ENCODE measurements around the gene SH3PXD2A.
A peak's percentile ranks its signal among the peaks of the same experiment; 100 is the strongest.

- TF ChIP-seq POLR2A (IDR thresholded peaks at IDR 0.05), result no peak
- TF ChIP-seq CTCF (IDR thresholded peaks at IDR 0.05 in 8 of 11, conservative IDR thresholded peaks at IDR 0.05 in 3 of 11), result no peak
- peak in 1 of 3 donors; percentile 16 for TF ChIP-seq POLR2AphosphoS5 (IDR thresholded peaks at IDR 0.05)
Measured at GRCh38 chr10:103679096-103679790, 176.1 kb downstream of the SH3PXD2A start.
